ENCODE results near the gene GNG3. TPM values are rescaled to one million over a fixed set of nuclear protein-coding genes. Genes with fewer than 3 reads are reported as not detected.
"Not testable (repeated sequence)": the region's sequence is repeated elsewhere in the genome, so short reads cannot be mapped to it uniquely, and the experiment has no call there.

Gene GNG3
- polyA plus RNA-seq, 4 donors: 0.75 to 9.0 TPM; not detected in 2

DNA sequence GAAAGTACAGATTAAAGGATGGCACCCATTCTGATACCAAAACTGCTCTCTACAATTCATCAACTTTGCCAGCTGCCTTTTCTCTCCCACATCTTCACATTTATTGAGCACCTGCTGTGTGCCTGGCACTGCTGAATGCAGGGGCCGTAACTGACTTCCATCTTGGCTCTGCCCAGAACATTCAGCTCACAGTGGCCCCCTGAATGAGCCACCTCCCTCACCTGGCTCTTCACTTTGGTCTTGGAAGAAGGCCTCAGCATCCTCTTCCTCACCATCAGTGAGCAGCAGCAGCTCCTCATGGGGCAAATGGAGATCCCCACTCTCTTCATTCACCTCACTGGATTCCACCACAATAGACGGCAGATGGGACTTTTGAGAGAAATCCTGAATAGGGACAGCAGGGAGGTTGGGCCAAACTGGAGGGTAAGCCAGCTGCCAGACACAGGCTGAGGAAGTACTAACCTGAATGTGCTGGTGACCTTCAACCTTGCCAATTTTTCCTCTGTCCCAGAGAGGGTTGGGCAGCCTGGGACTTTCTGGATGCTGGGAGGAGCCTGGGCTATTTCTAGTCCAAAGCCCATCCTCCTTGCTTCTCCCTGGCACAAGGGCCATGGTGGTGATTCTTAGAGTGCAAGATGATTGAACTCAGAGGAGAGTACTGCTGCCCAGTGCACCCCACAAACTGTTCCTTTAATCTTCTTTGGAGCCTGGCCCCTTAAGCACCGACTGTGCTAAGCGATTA, 37.9 kb upstream of the GNG3 start:
- DNase-seq (peak in 1 of 2 donors; percentile 83), FAIRE-seq (no peak)
- no peaks in the 10 kb centered on the region for H3K27me3 ChIP-seq (ENCODE audit: control insufficient read depth in 3 of 3, insufficient read depth in 3 of 3, low read length in 3 of 3)
- no peak overlapping the region for H3K4me3 ChIP-seq (ENCODE audit: low read depth in 1 of 3, low read length in 3 of 3)
- peaks cover 10 to 22% (median 11%) of the 10 kb centered on the region in 3 donors for H3K4me1 ChIP-seq (ENCODE audit: control insufficient read depth in 3 of 3, insufficient read depth in 2 of 3, low read depth in 1 of 3, low read length in 2 of 3)
- H3K9me3 ChIP-seq (ENCODE audit: control insufficient read depth in 2 of 2, insufficient read depth in 1 of 2, low read depth in 1 of 2, low read length in 1 of 2): no peaks in the 10 kb centered on the region
- peak overlapping the region in 2 of 3 donors; percentile 2 to 52 for H3K27ac ChIP-seq (ENCODE audit: low read depth in 1 of 3, low read length in 2 of 3)
- peaks cover 0 to 39% (median 3%) of the 10 kb centered on the region in 3 donors for H3K36me3 ChIP-seq (ENCODE audit: control insufficient read depth in 3 of 3, insufficient read depth in 2 of 3, low read depth in 1 of 3, low read length in 3 of 3)
- 45 to 69% (median 49%) methylated on average over 4 of the region's 4 CpGs for WGBS, 3 donors

GRCh38 chr11:62671236-62671607, 36.3 kb upstream of the GNG3 start:
- no peak for FAIRE-seq

GRCh38 chr11:62671608-62672389, 35.7 kb upstream of the GNG3 start, which contains the start of the genes LBHD1 and UQCC3:
TSS of gene LBHD1 (minus strand) at chr11:62672267. CDS start at chr11:62670031, 2,236 bp downstream.
TSS of gene UQCC3 (plus strand) at chr11:62671673. CDS start at chr11:62671746, 73 bp downstream.
- Histone ChIP-seq H3K36me3 (ENCODE audit: control insufficient read depth in 3 of 3, insufficient read depth in 2 of 3, low read depth in 1 of 3, low read length in 3 of 3) (peaks cover 0 to 43% (median 6%) of the 10 kb centered on the region in 3 donors), H3K27ac (ENCODE audit: low read depth in 1 of 3, low read length in 2 of 3) (peak within 1 kb of the TSS; percentile 77 to 89 (median 87)), H3K4me1 (ENCODE audit: control insufficient read depth in 3 of 3, insufficient read depth in 2 of 3, low read depth in 1 of 3, low read length in 2 of 3) (peaks cover 4 to 16% (median 7%) of the 10 kb centered on the region in 3 donors), H3K9me3 (ENCODE audit: control insufficient read depth in 2 of 2, insufficient read depth in 1 of 2, low read depth in 1 of 2, low read length in 1 of 2) (no peaks in the 10 kb centered on the region), H3K27me3 (ENCODE audit: control insufficient read depth in 3 of 3, insufficient read depth in 3 of 3, low read length in 3 of 3) (no peaks in the 10 kb centered on the region), H3K4me3 (ENCODE audit: low read depth in 1 of 3, low read length in 3 of 3) (peak within 1 kb of the TSS; percentile 61 to 80 (median 80))
- DNase-seq (peak; percentile 84 to 92), FAIRE-seq (no peak)
- WGBS, 3 donors: 0 to 1% (median 0%) methylated on average over 57 to 59 of the region's 59 CpGs

More at GRCh38 chr11:62671236-62671607, 36.3 kb upstream of the GNG3 start:
- peak overlapping the region; percentile 77 to 89 (median 87) for H3K27ac ChIP-seq (ENCODE audit: low read depth in 1 of 3, low read length in 2 of 3)
- WGBS, 3 donors: 0 to 1% (median 1%) methylated on average over 17 of the region's 17 CpGs
- H3K9me3 ChIP-seq (ENCODE audit: control insufficient read depth in 2 of 2, insufficient read depth in 1 of 2, low read depth in 1 of 2, low read length in 1 of 2): no peaks in the 10 kb centered on the region
- no peak for DNase-seq
- peaks cover 0 to 44% (median 6%) of the 10 kb centered on the region in 3 donors for H3K36me3 ChIP-seq (ENCODE audit: control insufficient read depth in 3 of 3, insufficient read depth in 2 of 3, low read depth in 1 of 3, low read length in 3 of 3)
- peaks cover 10 to 22% (median 11%) of the 10 kb centered on the region in 3 donors for H3K4me1 ChIP-seq (ENCODE audit: control insufficient read depth in 3 of 3, insufficient read depth in 2 of 3, low read depth in 1 of 3, low read length in 2 of 3)
- no peaks in the 10 kb centered on the region for H3K27me3 ChIP-seq (ENCODE audit: control insufficient read depth in 3 of 3, insufficient read depth in 3 of 3, low read length in 3 of 3)
- peak overlapping the region; percentile 61 to 80 (median 80) for H3K4me3 ChIP-seq (ENCODE audit: low read depth in 1 of 3, low read length in 3 of 3)

- H3K9me3 ChIP-seq (ENCODE audit: control insufficient read depth in 2 of 2, insufficient read depth in 1 of 2, low read depth in 1 of 2, low read length in 1 of 2): no peaks in the 10 kb centered on the region
- H3K27me3 ChIP-seq (ENCODE audit: control insufficient read depth in 3 of 3, insufficient read depth in 3 of 3, low read length in 3 of 3): no peaks in the 10 kb centered on the region
- H3K27ac ChIP-seq (ENCODE audit: low read depth in 1 of 3, low read length in 2 of 3): peak overlapping the region in 2 of 3 donors; percentile 27 to 89
- no peak overlapping the region for H3K4me3 ChIP-seq (ENCODE audit: low read depth in 1 of 3, low read length in 3 of 3)
- WGBS, 3 donors: 53 to 79% (median 55%) methylated on average over 2 of the region's 2 CpGs
- peaks cover 2 to 44% (median 3%) of the 10 kb centered on the region in 3 donors for H3K36me3 ChIP-seq (ENCODE audit: control insufficient read depth in 3 of 3, insufficient read depth in 2 of 3, low read depth in 1 of 3, low read length in 3 of 3)
- H3K4me1 ChIP-seq (ENCODE audit: control insufficient read depth in 3 of 3, insufficient read depth in 2 of 3, low read depth in 1 of 3, low read length in 2 of 3): peaks cover 4 to 16% (median 9%) of the 10 kb centered on the region in 3 donors
- FAIRE-seq (no peak), DNase-seq (no peak)
Observed at GRCh38 chr11:62673196-62673525, 34.3 kb upstream of the GNG3 start.

DNA sequence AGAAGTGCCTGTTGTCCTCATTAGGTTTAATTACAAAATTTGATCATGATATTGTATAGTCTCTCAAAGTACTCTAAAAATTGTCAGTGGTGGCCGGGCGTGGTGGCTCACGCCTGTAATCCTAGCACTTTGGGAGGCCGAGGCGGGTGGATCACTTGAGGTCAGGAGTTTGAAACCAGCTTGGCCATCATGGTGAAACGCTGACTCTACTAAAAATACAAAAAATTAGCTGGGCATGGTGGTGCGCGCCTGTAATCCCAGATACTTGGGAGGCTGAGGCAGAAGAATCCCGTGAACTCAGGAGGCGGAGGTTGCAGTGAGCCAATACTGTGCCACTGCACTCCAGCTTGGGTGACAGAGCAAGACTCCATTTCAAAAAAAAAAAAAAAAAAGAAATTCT, 32.1 kb upstream of the GNG3 start:
- not testable (repeated sequence) for H3K27ac ChIP-seq (ENCODE audit: low read depth in 1 of 3, low read length in 2 of 3); H3K4me3 ChIP-seq (ENCODE audit: low read depth in 1 of 3, low read length in 3 of 3); DNase-seq; H3K27me3 ChIP-seq (ENCODE audit: control insufficient read depth in 3 of 3, insufficient read depth in 3 of 3, low read length in 3 of 3); FAIRE-seq; H3K9me3 ChIP-seq (ENCODE audit: control insufficient read depth in 2 of 2, insufficient read depth in 1 of 2, low read depth in 1 of 2, low read length in 1 of 2)
- H3K4me1 ChIP-seq (ENCODE audit: control insufficient read depth in 3 of 3, insufficient read depth in 2 of 3, low read depth in 1 of 3, low read length in 2 of 3): peaks cover 2 to 21% (median 4%) of the 10 kb centered on the region in 3 donors
- 90 to 95% (median 94%) methylated on average over 10 of the region's 10 CpGs for WGBS, 3 donors
- H3K36me3 ChIP-seq (ENCODE audit: control insufficient read depth in 3 of 3, insufficient read depth in 2 of 3, low read depth in 1 of 3, low read length in 3 of 3): peaks cover 2 to 35% (median 3%) of the 10 kb centered on the region in 3 donors

DNA sequence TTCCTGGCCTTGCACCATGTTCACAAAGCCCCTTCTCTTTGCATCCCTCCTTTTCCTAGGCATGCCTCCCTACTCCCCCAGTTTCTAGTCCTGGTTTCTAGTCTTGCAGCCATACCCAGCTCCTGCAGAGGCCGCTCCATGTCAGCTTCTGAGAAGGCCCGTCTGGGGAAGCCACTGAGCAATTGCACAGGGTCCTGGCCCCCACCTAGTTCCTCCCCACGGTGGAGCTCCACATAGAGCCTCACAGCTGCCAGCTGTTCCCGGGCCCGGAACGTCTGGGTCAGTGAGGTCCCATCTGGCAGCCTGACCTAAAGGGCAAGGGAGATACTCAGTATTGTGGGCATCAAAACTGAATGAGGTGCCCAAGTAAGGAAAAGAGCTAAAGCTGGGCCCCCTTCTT, 30.8 kb upstream of the GNG3 start:
- WGBS, 3 donors: 48 to 58% (median 54%) methylated on average over 6 of the region's 6 CpGs
- no peak overlapping the region for H3K4me3 ChIP-seq (ENCODE audit: low read depth in 1 of 3, low read length in 3 of 3)
- DNase-seq: no peak
- H3K4me1 ChIP-seq (ENCODE audit: control insufficient read depth in 3 of 3, insufficient read depth in 2 of 3, low read depth in 1 of 3, low read length in 2 of 3): peaks cover 2 to 21% (median 4%) of the 10 kb centered on the region in 3 donors
- no peaks in the 10 kb centered on the region for H3K27me3 ChIP-seq (ENCODE audit: control insufficient read depth in 3 of 3, insufficient read depth in 3 of 3, low read length in 3 of 3)
- peak overlapping the region in 1 of 3 donors; percentile 25 for H3K27ac ChIP-seq (ENCODE audit: low read depth in 1 of 3, low read length in 2 of 3)
- no peak for FAIRE-seq
- H3K9me3 ChIP-seq (ENCODE audit: control insufficient read depth in 2 of 2, insufficient read depth in 1 of 2, low read depth in 1 of 2, low read length in 1 of 2): no peaks in the 10 kb centered on the region
- H3K36me3 ChIP-seq (ENCODE audit: control insufficient read depth in 3 of 3, insufficient read depth in 2 of 3, low read depth in 1 of 3, low read length in 3 of 3): peaks cover 2 to 35% (median 3%) of the 10 kb centered on the region in 3 donors

DNA sequence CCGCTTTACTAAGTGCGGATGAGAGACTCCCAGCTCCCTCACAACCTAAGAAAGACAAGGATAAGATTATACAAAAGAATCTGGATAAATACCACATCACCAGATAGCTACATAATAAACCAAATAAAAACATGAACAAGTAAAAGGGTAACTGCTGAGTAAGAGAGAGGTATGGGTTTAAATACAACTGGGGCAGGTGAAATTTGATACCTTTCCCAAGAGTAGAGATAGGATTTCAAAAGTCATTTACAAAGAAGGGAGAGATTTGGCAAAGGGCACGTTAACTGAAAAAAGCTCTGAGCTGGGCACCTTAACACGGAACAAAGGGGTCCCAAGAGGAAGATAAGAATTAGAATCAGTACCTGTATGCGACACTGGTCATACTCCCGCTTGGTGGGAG, 30.3 kb upstream of the GNG3 start:
- 79 to 87% (median 81%) methylated on average over 6 of the region's 6 CpGs for WGBS, 3 donors
- Histone ChIP-seq H3K4me3 (ENCODE audit: low read depth in 1 of 3, low read length in 3 of 3) (no peak overlapping the region), H3K36me3 (ENCODE audit: control insufficient read depth in 3 of 3, insufficient read depth in 2 of 3, low read depth in 1 of 3, low read length in 3 of 3) (peaks cover 2 to 35% (median 3%) of the 10 kb centered on the region in 3 donors), H3K9me3 (ENCODE audit: control insufficient read depth in 2 of 2, insufficient read depth in 1 of 2, low read depth in 1 of 2, low read length in 1 of 2) (no peaks in the 10 kb centered on the region), H3K27me3 (ENCODE audit: control insufficient read depth in 3 of 3, insufficient read depth in 3 of 3, low read length in 3 of 3) (no peaks in the 10 kb centered on the region), H3K27ac (ENCODE audit: low read depth in 1 of 3, low read length in 2 of 3) (no peak overlapping the region), H3K4me1 (ENCODE audit: control insufficient read depth in 3 of 3, insufficient read depth in 2 of 3, low read depth in 1 of 3, low read length in 2 of 3) (peaks cover 2 to 21% (median 4%) of the 10 kb centered on the region in 3 donors)
- DNase-seq: no peak
- no peak for FAIRE-seq

GRCh38 chr11:62677714-62678113, 29.8 kb upstream of the GNG3 start:
- no peaks in the 10 kb centered on the region for H3K9me3 ChIP-seq (ENCODE audit: control insufficient read depth in 2 of 2, insufficient read depth in 1 of 2, low read depth in 1 of 2, low read length in 1 of 2)
- peak overlapping the region in 2 of 3 donors; percentile 17 to 97 for H3K4me3 ChIP-seq (ENCODE audit: low read depth in 1 of 3, low read length in 3 of 3)
- H3K27ac ChIP-seq (ENCODE audit: low read depth in 1 of 3, low read length in 2 of 3): no peak overlapping the region
- H3K27me3 ChIP-seq (ENCODE audit: control insufficient read depth in 3 of 3, insufficient read depth in 3 of 3, low read length in 3 of 3): no peaks in the 10 kb centered on the region
- H3K36me3 ChIP-seq (ENCODE audit: control insufficient read depth in 3 of 3, insufficient read depth in 2 of 3, low read depth in 1 of 3, low read length in 3 of 3): peaks cover 2 to 34% (median 3%) of the 10 kb centered on the region in 3 donors
- peaks cover 2 to 16% (median 4%) of the 10 kb centered on the region in 3 donors for H3K4me1 ChIP-seq (ENCODE audit: control insufficient read depth in 3 of 3, insufficient read depth in 2 of 3, low read depth in 1 of 3, low read length in 2 of 3)
- DNase-seq (no peak), FAIRE-seq (no peak)
- WGBS, 3 donors: 76 to 83% (median 80%) methylated on average over 15 of the region's 15 CpGs

Data from small intestine (tissue), 7 donors.